GM21526 (cell line): ENCODE results near the gene TSPAN8.
"Not testable (repeated sequence)": the region's sequence is repeated elsewhere in the genome, so short reads cannot be mapped to it uniquely, and the experiment has no call there.

Experiments used
- ATAC-seq: cut with Tn5 transposase; IDR thresholded peaks from one replicate; pipeline ENCODE4 v1.9.1; 2021; ENCODE audit warnings: moderate library complexity; ENCODE audit not compliant: unreplicated experiment, low FRiP score

TSPAN8 gene

GRCh38 chr12:71157601-71158233, at the start of gene TSPAN8:
TSPAN8 (minus strand) TSS chr12:71157999; CDS start chr12:71157678, 321 bp downstream.
- ATAC-seq: no peak

- no peak for ATAC-seq
These were observed 43.4 kb upstream of the TSPAN8 start for GRCh38 chr12:71201136-71201679.

GRCh38 chr12:71200706-71201105, 42.9 kb upstream of the TSPAN8 start:
- no peak for ATAC-seq

- ATAC-seq: no peak
These were observed 39.7 kb upstream of the TSPAN8 start for GRCh38 chr12:71197460-71197859.

- no peak for ATAC-seq
These were observed 37.6 kb upstream of the TSPAN8 start for GRCh38 chr12:71195338-71195896.

GRCh38 chr12:71194657-71195056, 36.9 kb upstream of the TSPAN8 start:
- ATAC-seq: no peak

GRCh38 chr12:71193041-71193440, 35.2 kb upstream of the TSPAN8 start:
- ATAC-seq: no peak

GRCh38 chr12:71191509-71192196, 33.9 kb upstream of the TSPAN8 start:
- ATAC-seq: no peak

- ATAC-seq: no peak
These were observed 33.0 kb upstream of the TSPAN8 start for GRCh38 chr12:71190822-71191221.

GRCh38 chr12:71187379-71187778, 29.6 kb upstream of the TSPAN8 start:
- no peak for ATAC-seq

- ATAC-seq: no peak
These were observed 28.9 kb upstream of the TSPAN8 start for GRCh38 chr12:71186571-71187288.

- no peak for ATAC-seq
These were observed 26.0 kb upstream of the TSPAN8 start for GRCh38 chr12:71183846-71184245.

- ATAC-seq: no peak
These were observed 25.2 kb upstream of the TSPAN8 start for GRCh38 chr12:71183018-71183417.

- ATAC-seq: no peak
These were observed 20.4 kb upstream of the TSPAN8 start for GRCh38 chr12:71178162-71178561.

- no peak for ATAC-seq
These were observed 17.0 kb upstream of the TSPAN8 start for GRCh38 chr12:71174825-71175224.

GRCh38 chr12:71174146-71174545, 16.3 kb upstream of the TSPAN8 start:
- ATAC-seq: no peak

GRCh38 chr12:71170456-71170855, 12.7 kb upstream of the TSPAN8 start:
- no peak for ATAC-seq

GRCh38 chr12:71169286-71169685, 11.5 kb upstream of the TSPAN8 start:
- ATAC-seq: no peak

GRCh38 chr12:71166862-71167496, 9.2 kb upstream of the TSPAN8 start:
- no peak for ATAC-seq

GRCh38 chr12:71166280-71166679, 8.5 kb upstream of the TSPAN8 start:
- ATAC-seq: no peak

GRCh38 chr12:71165780-71166179, 8.0 kb upstream of the TSPAN8 start:
- ATAC-seq: not testable (repeated sequence)
